Fibroblast of lung (primary cell): Measurements from ENCODE around the gene HPCAL1.

Experiments
- CTCF ChIP-seq, 2 donors: IDR thresholded peaks in 1 of 2; conservative IDR thresholded peaks in 1 of 2; 1 replicate in 1 of 2; 2 replicates in 1 of 2; pipeline ENCODE4 v1.5.1; 2011 to 2012; ENCODE audit warnings: low read length in 2 of 2, control low read depth in 1 of 2, inconsistent platforms in 1 of 2, low read depth in 1 of 2, mild to moderate bottlenecking in 1 of 2
- EZH2 ChIP-seq: IDR thresholded peaks from 2 replicates; pipeline ENCODE4 v1.5.1; 2012; ENCODE audit warnings: low read length, control low read depth, mild to moderate bottlenecking; ENCODE audit errors: missing control alignments

GRCh38 chr2:10404324-10405143 lies 101.8 kb downstream of the HPCAL1 start:
- TF ChIP-seq CTCF (conservative IDR thresholded peaks at IDR 0.05 in 1 of 2, IDR thresholded peaks at IDR 0.05 in 1 of 2; ENCODE audit: low read depth in 1 of 2, low read length in 2 of 2) = no peak
- TF ChIP-seq EZH2 = no peak
